ENCODE data around the gene CFAP410. TPM values are rescaled to one million over a fixed set of nuclear protein-coding genes. Genes with fewer than 3 reads are reported as not detected.
"Not testable (repeated sequence)": the region's sequence is repeated elsewhere in the genome, so short reads cannot be mapped to it uniquely, and the experiment has no call there.

Gene CFAP410
- total and polyA plus RNA-seq, 7 donors = 8.3 to 13.7 (median 10.1) TPM

DNA sequence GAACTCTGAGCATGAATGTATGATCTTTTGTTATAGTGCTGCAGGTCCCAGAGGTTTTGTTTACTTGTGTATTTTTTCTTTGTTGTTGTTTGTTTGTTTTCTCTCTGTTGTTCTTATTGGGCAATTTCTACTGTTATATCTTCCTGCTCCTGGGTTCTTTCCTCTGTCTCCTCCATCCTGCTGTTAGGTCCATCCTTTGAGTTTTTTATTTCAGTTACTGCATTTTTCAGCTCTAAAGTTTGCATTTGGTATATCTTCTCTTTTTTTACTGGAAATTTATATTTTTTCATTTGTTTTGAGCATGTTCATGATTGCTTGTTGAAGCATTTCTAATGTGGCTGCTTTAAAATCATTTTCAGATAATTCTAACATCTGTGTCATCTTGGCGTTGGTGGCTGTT, 24.1 kb upstream of the CFAP410 start:
- DNase-seq (no peak), ATAC-seq (no peak)
- no peak overlapping the region for H3K27ac ChIP-seq
- TF ChIP-seq, protein P1, sequence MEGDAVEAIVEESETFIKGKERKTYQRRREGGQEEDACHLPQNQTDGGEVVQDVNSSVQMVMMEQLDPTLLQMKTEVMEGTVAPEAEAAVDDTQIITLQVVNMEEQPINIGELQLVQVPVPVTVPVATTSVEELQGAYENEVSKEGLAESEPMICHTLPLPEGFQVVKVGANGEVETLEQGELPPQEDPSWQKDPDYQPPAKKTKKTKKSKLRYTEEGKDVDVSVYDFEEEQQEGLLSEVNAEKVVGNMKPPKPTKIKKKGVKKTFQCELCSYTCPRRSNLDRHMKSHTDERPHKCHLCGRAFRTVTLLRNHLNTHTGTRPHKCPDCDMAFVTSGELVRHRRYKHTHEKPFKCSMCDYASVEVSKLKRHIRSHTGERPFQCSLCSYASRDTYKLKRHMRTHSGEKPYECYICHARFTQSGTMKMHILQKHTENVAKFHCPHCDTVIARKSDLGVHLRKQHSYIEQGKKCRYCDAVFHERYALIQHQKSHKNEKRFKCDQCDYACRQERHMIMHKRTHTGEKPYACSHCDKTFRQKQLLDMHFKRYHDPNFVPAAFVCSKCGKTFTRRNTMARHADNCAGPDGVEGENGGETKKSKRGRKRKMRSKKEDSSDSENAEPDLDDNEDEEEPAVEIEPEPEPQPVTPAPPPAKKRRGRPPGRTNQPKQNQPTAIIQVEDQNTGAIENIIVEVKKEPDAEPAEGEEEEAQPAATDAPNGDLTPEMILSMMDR (IDR thresholded peaks at IDR 0.05) = no peak
- H3K4me1 ChIP-seq = no peaks in the 10 kb centered on the region
- H3K36me3 ChIP-seq (ENCODE audit: insufficient read depth in 1 of 2, low read depth in 1 of 2) = no peaks in the 10 kb centered on the region
- H3K9me3 ChIP-seq = no peaks in the 10 kb centered on the region
- 82 to 91% (median 83%) methylated on average over 1 of the region's 1 CpG for WGBS, 3 donors
- intact Hi-C loops (cut with DNase I) = no loop called here
- H3K4me3 ChIP-seq = no peak overlapping the region
- H3K27me3 ChIP-seq (ENCODE audit: insufficient read depth in 3 of 3, low read length in 2 of 3) = peaks cover 0 to 19% (median 5%) of the 10 kb centered on the region in 3 donors

DNA sequence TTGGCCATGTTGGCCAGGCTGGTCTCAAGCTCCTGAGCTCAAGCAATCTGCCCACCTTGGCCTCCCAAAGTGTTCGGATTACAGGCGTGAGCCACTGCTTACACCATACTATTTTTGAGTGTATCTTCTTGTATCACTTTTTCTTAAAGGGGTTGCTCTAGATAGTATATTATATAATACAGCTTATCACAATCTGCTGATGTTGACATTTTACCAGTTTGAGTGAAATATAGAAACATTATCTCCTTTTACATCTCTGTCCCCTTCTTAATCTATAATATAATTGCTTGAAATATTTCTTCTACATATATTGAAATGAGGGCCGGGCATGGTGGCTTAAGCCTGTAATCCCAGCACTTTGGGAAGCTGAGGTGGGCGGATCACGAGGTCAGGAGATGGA, 22.7 kb upstream of the CFAP410 start:
- H3K4me1 ChIP-seq; ATAC-seq; H3K27me3 ChIP-seq (ENCODE audit: insufficient read depth in 3 of 3, low read length in 2 of 3); H3K27ac ChIP-seq; DNase-seq; H3K4me3 ChIP-seq; H3K36me3 ChIP-seq (ENCODE audit: insufficient read depth in 1 of 2, low read depth in 1 of 2); intact Hi-C loops (cut with DNase I); H3K9me3 ChIP-seq: not testable (repeated sequence)
- 88 to 96% (median 91%) methylated on average over 5 of the region's 5 CpGs for WGBS, 3 donors

DNA sequence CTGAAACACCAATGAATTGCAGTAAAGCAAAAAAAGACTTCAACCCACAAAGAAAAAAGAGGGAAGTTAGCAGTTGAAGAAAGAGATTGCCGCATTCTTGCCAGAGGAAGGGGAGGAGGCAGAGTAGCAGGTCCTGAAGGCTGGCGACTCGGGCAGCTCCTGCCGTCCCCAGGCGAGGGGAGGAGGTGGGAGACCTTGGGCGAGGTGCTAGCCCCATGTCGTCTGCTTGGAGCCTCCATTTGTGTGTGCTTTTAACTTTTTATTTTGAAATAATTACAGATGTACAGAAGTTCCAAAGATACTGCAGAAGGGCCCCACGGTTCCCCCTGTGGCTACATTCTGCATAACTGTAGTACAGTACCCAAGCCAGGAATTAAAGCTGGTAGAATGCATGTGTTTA, 21.0 kb upstream of the CFAP410 start:
- TF ChIP-seq, protein P1 (IDR thresholded peaks at IDR 0.05) = no peak
- WGBS, 3 donors = 45 to 58% (median 51%) methylated on average over 8 of the region's 8 CpGs
- Histone ChIP-seq H3K4me1 (no peaks in the 10 kb centered on the region), H3K9me3 (no peaks in the 10 kb centered on the region), H3K36me3 (ENCODE audit: insufficient read depth in 1 of 2, low read depth in 1 of 2) (no peaks in the 10 kb centered on the region), H3K4me3 (no peak overlapping the region), H3K27me3 (ENCODE audit: insufficient read depth in 3 of 3, low read length in 2 of 3) (peaks cover 0 to 8% (median 5%) of the 10 kb centered on the region in 3 donors), H3K27ac (no peak overlapping the region)
- intact Hi-C loops (cut with DNase I) = no loop called here
- ATAC-seq (no peak), DNase-seq (no peak)

DNA sequence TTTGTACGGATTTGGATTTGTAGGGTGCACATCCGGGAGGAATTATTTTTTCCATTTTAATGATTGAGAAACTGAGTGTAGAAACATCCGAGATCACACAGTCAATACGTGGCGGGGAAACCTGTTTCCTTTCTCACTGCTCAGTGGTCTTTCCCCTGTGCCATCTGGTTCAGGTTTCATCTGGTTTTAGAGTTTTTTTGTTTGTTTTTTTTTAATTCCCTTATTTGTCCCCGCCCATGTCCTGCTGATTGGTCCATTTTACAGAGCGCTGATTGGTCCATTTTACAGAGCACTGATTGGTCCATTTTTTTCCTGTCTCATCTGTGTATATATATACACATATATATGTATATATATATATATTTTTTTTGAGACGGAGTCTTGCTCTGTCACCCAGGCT, 20.2 kb upstream of the CFAP410 start:
- Histone ChIP-seq H3K36me3 (ENCODE audit: insufficient read depth in 1 of 2, low read depth in 1 of 2) (no peaks in the 10 kb centered on the region), H3K9me3 (no peaks in the 10 kb centered on the region), H3K4me1 (no peaks in the 10 kb centered on the region), H3K4me3 (no peak overlapping the region), H3K27ac (no peak overlapping the region), H3K27me3 (ENCODE audit: insufficient read depth in 3 of 3, low read length in 2 of 3) (peaks cover 0 to 8% (median 5%) of the 10 kb centered on the region in 3 donors)
- TF ChIP-seq, protein P1 (IDR thresholded peaks at IDR 0.05) = no peak
- intact Hi-C loops (cut with DNase I) = no loop called here
- no peak for ATAC-seq
- DNase-seq = no peak
- 83 to 90% (median 84%) methylated on average over 8 of the region's 8 CpGs for WGBS, 3 donors

DNA sequence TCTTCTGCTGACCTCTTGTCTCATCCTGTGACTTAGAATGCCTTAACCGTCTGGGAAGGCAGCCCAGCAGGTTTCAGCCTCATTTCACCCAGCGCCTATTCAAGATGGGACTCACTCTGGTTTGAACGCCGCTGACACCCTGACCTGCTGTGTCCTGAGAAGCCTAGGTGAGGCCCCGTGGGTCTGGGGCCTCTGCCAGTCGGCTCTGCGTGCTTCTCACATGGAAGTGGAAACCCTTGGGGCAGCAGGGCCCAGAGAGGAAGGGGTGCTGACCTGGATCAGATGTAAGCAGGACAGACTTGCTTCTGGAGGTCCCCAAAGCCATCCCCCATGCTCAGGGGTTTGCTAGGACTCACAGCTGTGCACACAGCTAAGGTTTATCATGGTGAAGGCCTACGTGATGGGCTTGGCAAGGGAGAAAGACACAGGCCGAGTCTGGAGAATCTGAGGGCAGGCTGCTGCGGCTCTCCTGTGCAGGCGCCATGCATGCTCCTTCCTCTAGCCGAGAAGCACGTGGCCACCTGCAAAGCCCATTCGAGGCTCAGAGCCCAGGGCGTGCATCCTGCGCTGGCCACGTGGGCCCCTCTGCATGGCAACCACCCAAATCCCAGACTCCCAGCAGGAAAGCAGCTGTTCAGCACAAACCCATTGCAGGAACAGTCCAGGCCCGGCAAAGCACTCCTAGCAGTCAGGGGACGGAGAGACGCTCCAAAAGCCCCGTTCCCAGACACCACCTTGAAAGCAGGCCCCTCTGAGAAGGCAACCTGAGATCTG, 18.1 kb upstream of the CFAP410 start:
- intact Hi-C loops (cut with DNase I) = no loop called here
- Histone ChIP-seq H3K27me3 (ENCODE audit: insufficient read depth in 3 of 3, low read length in 2 of 3) (peaks cover 0 to 19% (median 5%) of the 10 kb centered on the region in 3 donors), H3K36me3 (ENCODE audit: insufficient read depth in 1 of 2, low read depth in 1 of 2) (no peaks in the 10 kb centered on the region), H3K27ac (no peak overlapping the region), H3K9me3 (no peaks in the 10 kb centered on the region), H3K4me1 (no peaks in the 10 kb centered on the region), H3K4me3 (no peak overlapping the region)
- no peak for DNase-seq
- ATAC-seq = no peak
- TF ChIP-seq, protein P1 (IDR thresholded peaks at IDR 0.05) = no peak
- WGBS, 3 donors = 46 to 50% (median 46%) methylated on average over 21 of the region's 21 CpGs

Data from psoas muscle (tissue), 8 donors.